GM21381 (cell line): ENCODE results near the gene DGUOK.
"Not testable (repeated sequence)": the region's sequence is repeated elsewhere in the genome, so short reads cannot be mapped to it uniquely, and the experiment has no call there.

Experiments
- ATAC-seq: cut with Tn5 transposase; IDR thresholded peaks from one replicate; pipeline ENCODE4 v1.9.1; 2021; ENCODE audit warnings: mild to moderate bottlenecking, moderate library complexity; ENCODE audit not compliant: unreplicated experiment

Gene DGUOK

DNA sequence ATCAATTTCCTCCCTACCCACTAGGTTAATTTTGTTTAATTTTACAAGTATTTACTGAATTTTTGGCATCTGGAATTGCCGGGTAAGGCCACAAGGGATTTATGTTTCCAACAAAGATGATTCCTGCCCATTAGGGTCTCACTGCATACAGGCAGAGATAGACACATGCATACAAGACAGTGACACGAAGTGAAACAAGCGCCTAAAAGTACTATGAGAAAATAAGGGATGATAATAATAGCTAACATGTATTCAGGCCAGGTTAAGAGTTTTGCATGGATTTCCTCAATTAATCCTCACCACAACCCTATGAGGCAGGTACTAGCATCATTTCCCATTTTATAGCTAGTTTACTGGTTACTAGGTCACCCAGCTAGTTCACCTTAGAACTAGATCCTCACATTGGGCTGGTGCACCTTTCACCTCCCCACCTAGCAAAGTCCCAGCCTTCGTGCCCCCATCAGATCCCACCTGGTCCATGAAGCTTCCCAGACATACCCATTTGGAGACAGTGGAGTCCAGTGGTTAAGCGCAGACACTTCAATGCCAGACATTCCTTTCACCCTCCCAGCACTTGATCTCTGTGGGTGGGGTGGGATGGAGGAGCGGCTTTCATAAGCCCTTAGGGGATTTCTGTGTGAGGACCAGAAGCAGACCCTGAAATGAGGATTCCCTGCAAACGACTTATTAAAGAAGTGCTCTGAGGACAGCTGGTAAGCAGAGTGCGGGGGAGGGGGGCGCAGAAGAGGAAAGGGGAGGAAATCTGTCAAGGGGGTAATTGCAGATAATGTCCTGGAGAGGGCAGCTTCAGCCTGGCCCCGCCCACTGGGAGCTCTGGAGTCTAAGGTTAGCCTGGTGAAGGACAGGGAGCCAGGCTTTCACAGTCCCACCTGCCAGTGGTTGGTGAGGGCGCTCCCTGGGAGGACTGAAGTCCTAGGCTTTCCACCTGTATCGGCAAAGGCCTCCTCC, 5.8 kb upstream of the DGUOK start:
- ATAC-seq, result no peak

DNA sequence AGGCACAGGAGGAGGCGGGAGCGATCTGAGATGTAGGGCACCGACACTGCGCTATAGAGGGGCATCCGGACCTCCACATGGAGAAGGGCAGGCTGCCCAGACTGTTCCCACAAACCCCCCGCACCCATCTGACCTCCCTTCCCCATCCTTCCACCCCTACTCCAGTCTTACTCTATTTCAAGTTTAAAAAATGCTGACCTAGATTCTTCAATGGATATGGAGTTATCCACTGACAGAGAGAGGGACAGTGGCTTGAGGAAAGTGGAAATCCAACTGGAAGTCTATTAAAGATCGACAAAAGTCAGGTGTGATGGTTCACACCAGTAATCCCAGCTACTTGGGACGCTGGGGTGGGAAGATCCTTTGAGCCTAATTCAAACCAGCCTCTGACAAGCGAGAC, 5.1 kb upstream of the DGUOK start:
- ATAC-seq, result no peak

DNA sequence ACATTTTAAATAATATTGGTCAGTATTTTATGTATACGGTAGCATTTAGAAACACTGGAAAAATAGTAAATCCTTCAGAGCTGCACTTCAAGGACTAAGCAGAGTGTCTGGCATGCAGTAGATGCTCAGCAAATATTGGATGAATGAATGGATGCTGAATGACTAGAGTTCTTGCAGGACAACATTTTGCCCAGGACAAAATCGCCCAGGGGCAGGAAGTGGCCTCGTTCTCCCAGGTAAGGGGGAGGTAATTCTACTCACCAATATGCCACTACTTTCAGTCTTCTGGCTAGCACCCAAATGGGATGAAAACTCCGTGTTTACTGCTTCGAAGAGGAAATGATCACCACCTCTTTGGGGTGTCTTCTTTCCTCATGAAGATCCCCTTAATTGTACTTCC, 4.0 kb upstream of the DGUOK start:
- ATAC-seq, result no peak

DNA sequence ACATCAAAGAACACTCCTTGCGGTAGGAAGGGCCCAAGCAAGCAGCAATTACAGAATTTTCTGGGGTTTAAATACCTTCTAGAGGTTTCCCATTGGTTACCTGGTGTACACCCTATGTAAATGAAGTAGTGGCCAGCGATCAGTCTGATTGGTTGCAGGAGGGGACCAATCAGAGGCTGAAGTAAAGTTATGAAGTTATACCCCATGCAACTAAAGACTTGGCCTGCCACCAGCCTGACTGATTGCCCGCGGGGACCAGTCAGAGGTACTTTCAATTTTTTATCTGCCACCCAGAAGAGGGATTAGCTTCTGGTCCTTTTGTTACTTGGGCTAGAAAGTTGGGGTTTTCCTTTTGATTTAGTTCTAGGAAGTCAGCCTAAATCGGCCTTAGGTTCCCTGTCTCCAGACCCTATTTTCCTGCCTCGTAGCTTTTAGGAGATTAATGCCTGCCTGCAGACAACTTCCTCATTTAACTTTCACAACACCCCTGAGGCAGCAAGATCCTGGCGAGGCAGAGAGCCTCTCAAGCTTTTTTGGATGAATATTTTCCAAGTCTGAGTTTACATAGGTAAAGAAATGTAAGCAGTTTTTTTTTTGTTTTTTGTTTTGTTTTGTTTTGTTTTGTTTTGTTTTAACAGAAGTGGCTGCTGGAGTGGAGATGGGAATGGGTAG, 1.5 kb upstream of the DGUOK start:
- no peak for ATAC-seq

DNA sequence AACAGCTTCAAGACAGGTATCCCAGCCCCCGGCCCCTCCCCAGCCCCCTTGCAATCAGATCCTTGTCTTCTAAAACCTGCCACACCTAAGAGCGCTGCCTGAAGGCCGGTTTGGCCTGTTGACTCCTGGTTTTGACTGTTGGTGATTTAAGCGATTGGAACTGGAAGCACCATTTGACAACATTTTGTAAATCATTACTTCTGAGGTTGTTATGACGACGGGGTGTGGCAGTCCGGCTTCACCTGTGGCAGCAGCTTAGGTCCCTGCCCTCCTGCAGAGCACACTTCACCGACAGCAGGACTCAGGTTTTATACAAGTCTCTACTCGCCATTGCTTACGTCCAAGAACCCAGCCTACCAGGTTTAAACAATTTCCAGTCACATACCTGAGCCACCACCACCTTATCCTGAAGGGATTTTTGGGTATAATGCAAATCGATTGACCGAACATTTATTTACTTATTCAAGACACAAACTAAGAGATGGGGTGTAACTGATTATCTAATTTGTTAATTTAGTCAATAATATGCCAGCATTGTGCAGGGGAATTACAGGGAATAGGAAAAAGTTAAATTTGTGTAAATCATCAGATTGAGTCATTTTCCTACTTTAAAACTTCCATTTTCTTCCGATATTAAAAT, 707 bp upstream of the DGUOK start:
- ATAC-seq, result no peak

DNA sequence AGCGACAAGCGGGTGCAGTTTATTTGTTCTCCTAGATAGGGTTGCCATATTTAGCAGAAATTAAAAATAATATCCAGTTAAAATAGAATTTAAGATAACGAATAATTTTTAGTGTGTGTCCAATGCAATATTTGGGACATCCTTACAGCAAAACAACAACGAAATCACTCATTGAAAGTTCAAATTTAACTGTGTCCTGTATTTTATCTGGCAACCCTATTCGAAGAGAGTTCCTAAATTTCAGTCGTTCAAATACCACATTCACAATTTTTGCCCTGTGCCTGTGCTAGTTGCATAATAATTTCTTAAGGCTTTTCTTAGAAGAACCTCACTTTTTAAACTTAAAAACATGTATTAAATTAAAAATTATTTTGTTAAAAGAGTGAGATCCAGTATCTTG, 664 bp downstream of the DGUOK start:
- no peak for ATAC-seq

DNA sequence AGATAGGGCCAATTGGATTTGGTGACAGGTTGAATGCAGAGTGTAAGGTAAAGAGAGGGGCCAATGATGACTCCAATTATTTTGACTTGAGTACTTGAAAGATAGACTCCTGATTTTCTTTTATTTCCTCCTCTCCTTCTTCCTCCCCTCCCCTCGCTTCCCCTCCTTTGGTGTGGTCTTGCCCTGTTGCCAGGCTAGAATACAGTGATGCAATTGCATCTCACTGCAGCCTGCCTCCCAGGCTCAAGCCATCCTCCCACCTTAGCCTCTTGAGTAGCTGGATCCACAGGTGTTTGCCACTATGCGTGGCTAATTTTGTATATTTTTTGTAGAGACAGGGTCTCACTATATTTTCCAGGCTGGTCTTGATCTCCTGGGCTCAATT, 2.3 kb downstream of the DGUOK start:
- ATAC-seq, result no peak

DNA sequence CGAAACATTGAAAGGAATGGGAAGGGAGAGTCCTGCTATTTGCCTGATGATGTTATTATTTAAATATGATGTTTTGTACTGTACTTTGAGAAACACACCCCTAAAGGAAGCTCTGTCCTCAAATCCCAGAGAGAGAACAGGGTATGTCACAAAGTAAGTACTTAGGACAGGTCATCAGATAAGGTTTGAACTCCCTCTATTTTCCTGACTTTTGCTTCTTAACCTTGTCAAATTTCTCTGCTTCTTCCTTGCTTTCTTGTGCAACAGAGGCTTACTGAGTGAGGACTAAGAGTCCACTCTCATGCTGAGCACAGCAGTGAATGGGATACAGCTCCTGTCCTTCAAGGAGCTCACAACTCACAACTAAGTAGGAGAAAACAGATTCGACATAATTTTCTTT, 3.7 kb downstream of the DGUOK start:
- ATAC-seq, result no peak

DNA sequence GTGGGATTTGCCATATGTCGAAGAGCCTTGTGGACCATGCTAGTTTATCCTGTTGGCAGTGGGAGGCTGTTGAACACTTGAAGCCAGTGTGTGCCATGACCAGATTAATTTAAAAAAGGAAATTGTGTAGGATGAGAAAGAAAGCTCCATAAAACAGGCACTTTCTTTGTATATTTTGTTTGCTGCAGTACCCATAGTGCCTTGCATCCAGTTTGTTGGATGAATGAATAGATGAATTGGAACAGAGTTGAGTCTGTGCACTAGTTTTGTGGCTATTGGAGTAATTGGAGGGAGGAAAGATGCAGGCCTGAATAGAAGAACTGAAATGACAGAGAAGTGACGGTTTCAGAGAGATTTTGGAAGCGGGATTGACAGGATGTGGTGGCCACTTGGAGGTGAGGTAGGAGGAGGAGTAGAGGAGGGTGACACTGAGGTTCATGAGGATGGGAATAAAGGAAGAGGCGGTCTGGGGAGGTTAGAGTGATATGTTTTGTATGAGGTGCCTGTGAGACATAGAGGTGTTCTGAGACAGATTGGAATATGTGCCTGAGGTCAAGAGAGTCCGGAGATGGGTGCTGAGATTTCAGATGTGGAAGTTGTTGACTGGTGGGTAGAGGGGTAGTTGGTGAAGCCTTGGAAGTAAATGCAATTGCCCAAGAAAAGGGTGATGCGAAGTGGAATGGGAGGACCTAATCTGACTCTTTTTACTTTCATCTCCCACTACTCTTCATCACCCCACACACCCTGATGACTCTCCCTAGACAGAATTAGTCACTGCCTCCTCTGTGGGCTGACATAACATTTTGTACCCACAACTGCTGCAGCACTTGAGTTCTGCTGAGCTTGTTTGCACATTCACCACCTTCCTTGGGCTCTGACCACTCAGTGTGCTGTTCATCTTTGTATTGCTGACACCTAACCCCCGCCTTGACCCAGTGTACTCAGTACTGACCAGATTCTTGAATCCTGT, 5.1 kb downstream of the DGUOK start:
- no peak for ATAC-seq

DNA sequence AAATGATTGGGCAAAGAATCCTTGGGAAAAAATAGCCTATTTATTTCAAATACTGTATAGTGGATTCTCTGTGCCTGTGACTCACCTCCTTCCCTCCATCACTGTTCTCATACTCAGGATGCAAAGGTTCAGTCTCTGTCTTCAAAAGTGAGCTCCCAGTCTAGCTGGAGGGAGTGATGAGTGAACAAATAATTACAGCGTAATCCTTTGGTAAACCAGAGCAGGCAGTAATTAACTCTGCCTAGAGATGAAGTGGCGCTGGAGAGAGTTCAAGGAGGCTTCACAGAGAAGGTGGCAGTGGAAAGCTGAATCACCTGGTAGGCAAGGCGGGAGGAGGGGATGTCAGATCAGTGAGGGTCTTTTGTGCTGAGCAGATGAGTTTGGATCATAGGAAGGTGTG, 6.5 kb downstream of the DGUOK start:
- ATAC-seq, result no peak

DNA sequence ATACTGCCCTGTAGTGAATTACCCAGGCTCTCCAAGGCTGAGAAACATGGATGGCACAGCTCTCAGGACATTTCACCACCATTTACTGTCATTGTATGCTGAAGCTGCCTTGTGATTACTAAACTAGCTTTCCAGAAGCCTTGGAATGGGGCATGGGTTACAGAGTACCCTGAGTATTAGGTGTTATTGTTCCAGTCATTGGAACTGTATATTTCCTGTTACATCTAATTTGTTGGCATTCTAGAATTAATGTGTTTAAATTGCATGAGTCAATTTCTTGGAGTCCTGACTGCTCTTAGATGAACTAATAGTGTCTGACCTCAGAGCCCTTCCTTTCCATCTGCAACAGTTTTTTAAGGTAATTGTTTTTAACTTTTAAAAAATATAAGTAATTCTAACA, 9.0 kb downstream of the DGUOK start:
- ATAC-seq, result no peak

DNA sequence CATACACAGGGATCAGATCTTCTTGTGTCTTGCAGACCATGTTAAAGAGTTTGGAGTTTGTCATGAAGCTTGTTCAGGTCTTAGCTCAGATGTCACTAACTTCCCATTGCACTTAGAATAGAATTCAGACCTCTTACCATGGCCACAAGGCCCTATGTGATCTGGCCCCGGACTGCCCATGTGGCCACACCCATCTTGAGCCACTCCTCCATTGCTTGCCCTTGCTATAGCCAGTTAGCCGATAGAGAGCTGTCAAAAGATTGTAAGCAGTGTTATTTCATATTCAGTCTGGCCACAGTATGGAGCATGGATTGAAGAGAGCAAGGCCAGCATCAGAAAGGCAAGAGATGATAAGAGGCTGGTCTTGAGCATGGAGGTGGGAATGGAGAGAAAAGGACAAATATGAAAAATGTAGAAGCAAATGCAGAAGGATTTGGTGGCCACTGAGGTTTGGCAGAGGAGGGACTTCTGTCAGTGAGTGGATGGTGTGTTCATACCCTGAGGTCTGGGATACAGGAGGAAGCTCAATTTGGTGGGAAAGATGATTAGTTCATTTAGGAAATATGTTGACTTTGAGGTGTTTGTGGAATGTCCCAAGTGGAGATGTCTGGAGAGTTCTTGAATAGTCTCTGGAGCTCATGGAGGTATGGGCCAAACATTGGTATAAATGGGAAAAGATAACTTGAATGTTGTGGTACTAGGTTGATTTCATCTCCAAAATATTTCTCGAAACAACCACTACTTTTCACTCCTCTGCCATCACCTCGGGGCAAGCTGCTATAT, 10.6 kb downstream of the DGUOK start:
- ATAC-seq, result no peak

DNA sequence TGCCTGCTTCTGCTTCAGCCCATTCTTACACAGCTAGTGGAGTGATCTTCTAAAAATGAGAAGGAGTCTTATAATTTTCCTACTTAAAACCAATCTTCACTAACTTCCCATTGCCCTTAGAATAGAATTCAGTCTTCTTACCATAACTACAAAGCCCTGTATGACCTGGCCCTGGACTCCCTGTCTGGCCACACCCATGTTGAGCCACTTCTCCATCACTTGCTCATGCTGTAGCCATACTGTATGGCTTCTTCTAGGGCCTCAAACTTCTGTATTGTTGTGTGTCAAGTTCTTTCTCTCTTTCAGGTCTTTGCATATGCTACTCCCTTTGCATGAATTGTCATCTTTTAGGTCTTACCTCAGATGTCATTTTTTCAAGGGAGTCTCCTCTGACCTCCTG, 11.2 kb downstream of the DGUOK start:
- ATAC-seq, result no peak

DNA sequence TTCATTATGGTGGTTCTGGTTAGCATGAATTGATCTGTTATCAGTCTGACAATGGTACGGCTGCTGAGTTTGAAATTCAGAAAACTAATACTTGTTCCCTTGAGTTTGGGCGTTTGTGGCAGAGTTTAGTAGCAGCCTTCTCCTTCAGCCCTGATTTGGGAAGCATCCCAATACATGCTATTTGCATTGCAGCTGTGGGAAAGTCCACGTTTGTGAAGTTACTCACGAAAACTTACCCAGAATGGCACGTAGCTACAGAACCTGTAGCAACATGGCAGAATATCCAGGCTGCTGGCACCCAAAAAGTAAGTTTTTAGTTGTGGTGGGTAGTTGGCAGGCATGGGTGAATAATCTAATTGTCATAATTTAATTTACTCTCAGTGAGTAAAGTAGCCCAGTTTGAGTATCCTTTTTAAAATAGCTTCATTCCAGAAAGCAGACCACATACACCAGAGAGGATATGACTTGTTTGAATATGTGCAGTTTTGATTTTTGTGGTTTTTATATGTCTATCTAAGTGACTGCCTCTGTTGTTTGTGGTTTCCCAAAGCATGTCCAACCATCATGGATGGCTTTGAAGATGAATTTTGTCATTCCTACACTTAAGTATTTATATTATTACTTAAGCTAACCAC, 12.2 kb downstream of the DGUOK start:
- no peak for ATAC-seq

DNA sequence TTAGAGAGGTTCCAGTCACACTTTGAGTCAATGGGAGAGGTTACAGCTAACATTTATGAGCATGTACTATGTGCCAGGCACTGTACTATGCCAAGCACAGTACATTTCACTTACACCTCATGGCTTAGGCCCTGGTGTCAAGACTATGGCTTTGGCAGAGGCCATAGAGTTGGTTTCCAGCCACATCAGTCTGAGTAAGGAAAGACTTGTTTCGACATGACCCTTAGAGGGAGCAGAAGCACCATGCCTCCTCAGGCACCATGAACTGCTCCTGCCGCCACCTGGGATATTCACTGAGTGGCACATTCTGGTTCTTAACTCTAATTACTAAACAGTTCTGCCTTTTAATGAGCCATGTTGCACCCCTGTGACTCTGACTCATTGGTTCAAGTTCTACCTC, 12.7 kb downstream of the DGUOK start:
- ATAC-seq, result no peak

DNA sequence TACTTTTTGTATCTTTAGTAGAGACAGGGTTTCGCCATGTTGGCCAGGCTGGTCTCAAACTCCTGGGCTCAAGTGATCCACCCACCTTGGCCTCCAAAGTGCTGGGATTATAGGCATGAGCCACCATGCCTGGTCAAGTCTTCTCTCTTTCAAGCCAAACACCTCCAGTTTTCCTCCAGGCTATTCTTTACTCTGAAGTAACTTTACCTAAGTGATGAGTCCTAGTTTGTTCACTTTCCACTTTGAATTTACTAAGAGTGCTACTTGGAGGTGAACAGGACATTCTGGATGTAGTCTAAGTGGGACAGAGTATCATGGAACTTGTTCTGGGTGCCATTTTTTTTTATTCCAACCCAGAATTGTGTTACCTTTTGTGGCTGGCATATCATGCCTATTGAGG, 13.4 kb downstream of the DGUOK start:
- ATAC-seq, result not testable (repeated sequence)

DNA sequence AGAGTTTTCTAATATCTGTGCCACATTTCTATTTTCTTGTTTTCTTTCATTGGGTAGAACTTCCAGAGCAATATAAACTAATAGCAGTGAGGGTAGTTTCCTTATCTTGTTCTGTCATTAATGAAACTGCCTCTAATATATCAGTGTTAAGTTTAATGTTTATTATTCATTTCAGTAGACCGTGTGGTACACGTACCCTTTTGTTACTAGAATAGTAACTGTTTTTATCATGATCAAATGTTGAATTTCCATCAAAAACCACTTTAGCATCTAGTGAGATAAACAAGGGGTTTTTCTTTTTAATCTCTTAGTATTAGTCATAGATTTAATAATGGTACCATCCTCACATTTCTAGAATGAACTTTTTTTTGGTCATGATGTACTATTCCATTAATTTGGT, 16.0 kb downstream of the DGUOK start:
- no peak for ATAC-seq

DNA sequence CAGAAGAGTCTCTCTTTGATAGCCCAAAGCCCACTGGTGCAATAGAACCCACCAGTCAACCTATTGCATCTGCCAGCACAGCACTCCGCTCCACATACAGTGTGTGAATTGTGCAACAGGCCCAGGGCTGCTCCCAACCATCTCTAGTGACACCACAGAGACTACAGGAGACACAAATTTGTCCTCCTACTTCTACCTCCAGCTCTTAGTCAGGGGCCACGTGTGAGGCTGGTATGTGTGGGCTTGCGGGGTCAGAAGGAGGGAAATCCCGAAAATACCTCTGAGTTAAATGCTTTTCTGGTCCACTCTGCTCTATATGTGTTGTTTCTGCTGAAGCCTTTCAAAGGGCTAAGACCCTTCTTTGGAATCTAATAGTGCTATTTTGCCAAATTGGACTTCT, 18.0 kb downstream of the DGUOK start:
- no peak for ATAC-seq

DNA sequence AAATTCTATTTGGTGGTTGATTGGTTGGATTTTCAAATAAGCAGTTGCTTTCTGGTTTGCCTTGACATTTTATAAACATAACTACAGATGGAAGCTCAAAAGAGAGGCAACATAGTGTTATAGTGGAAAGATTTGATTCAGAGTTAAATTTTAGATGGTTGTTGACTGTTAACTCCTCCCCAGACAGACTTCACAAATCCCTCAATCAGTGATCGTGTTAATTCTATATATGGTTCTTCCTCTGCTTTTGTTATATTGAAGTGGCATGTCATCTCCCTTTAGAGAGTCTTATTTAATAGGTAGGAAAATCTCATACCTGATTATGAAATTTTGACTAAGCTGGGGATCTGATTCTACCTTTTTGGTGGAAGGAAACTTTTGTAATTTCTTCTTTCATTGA, 19.5 kb downstream of the DGUOK start:
- no peak for ATAC-seq

DNA sequence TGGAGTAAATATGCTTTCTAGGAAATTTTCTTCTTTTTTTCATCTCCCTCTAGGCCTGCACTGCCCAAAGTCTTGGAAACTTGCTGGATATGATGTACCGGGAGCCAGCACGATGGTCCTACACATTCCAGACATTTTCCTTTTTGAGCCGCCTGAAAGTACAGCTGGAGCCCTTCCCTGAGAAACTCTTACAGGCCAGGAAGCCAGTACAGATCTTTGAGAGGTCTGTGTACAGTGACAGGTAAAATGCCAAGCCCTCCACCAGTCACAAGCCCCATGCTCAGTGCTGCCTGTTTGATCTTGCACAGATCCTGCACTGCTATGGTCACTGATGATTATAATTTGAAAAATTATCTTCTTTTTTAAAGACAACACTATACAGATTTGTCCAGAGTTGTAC, 20.0 kb downstream of the DGUOK start:
- ATAC-seq, result no peak
